ENCODE measurements around the gene RACGAP1. TPM values are rescaled to one million over a fixed set of nuclear protein-coding genes. Genes with fewer than 3 reads are reported as not detected.
A peak's percentile ranks its signal among the peaks of the same experiment; 100 is the strongest.

The RACGAP1 gene
- total and polyA plus RNA-seq, 4 experiments from 2014 or later: 8.5 to 14.7 (median 11.1) TPM

- Histone ChIP-seq H3K9me3 (ENCODE audit: control insufficient read depth in 1 of 2, low read length in 2 of 2) (no peaks in the 10 kb centered on the region), H3K27ac (ENCODE audit: low read depth, low read length) (no peak overlapping the region), H3K36me3 (ENCODE audit: insufficient read depth, low read length) (no peaks in the 10 kb centered on the region), H3K4me1 (ENCODE audit: insufficient read depth, low read length) (peaks cover 24% of the 10 kb centered on the region), H3K27me3 (ENCODE audit: insufficient read depth, low read length) (peaks cover 15% of the 10 kb centered on the region), H3K4me3 (ENCODE audit: low read length in 2 of 2) (no peak overlapping the region)
- DNase-seq: no peak
- no peak overlapping the region for H3K27ac Mint-ChIP-seq
- intact Hi-C loops (cut with micrococcal nuclease): no loop called here
- H3K27me3 Mint-ChIP-seq: peaks cover 40 to 47% of the 10 kb centered on the region in 2 donors
- ChIA-PET POLR2A (ENCODE audit: partially characterized antibody) (no interaction called here), CTCF (ENCODE audit: partially characterized antibody) (interaction anchor here (2.4 to 4.2 kb wide), 3 partner anchors 11 to 92 kb away, joined by 11 to 21 read pairs (median 17); no protein-coding TSS in a partner anchor)
- H3K4me3 Mint-ChIP-seq: peak overlapping the region in 4 of 8 donors; percentile 6 to 77 (median 55)
- H3K9me3 Mint-ChIP-seq: no peaks in the 10 kb centered on the region
- H3K4me1 Mint-ChIP-seq: peaks cover 17 to 37% (median 24%) of the 10 kb centered on the region in 4 donors
- H3K36me3 Mint-ChIP-seq: no peaks in the 10 kb centered on the region
These were observed 34.8 kb upstream of the RACGAP1 start for GRCh38 chr12:50060120-50060468.

GRCh38 chr12:50059440-50060119, 34.3 kb upstream of the RACGAP1 start:
- no peak overlapping the region for H3K27ac ChIP-seq (ENCODE audit: low read depth, low read length)
- intact Hi-C loops (cut with micrococcal nuclease): loop anchor here (5.0 to 10.0 kb wide), 2 partner anchors 195 to 282 kb away; no protein-coding TSS in a partner anchor
- H3K36me3 ChIP-seq (ENCODE audit: insufficient read depth, low read length): no peaks in the 10 kb centered on the region
- peak in 1 of 5 donors; percentile 52 for DNase-seq
- no peak overlapping the region for H3K27ac Mint-ChIP-seq
- peaks cover 15% of the 10 kb centered on the region for H3K27me3 ChIP-seq (ENCODE audit: insufficient read depth, low read length)
- no peaks in the 10 kb centered on the region for H3K36me3 Mint-ChIP-seq
- no peak overlapping the region for H3K4me3 ChIP-seq (ENCODE audit: low read length in 2 of 2)
- no peaks in the 10 kb centered on the region for H3K9me3 Mint-ChIP-seq
- peaks cover 24% of the 10 kb centered on the region for H3K4me1 ChIP-seq (ENCODE audit: insufficient read depth, low read length)
- peaks cover 17 to 37% (median 24%) of the 10 kb centered on the region in 4 donors for H3K4me1 Mint-ChIP-seq
- no peaks in the 10 kb centered on the region for H3K9me3 ChIP-seq (ENCODE audit: control insufficient read depth in 1 of 2, low read length in 2 of 2)
- ChIA-PET CTCF (ENCODE audit: partially characterized antibody) (interaction anchor here (1.5 to 4.2 kb wide), 4 partner anchors 9 to 92 kb away, joined by 4 to 21 read pairs (median 14); no protein-coding TSS in a partner anchor), POLR2A (ENCODE audit: partially characterized antibody) (no interaction called here)
- H3K4me3 Mint-ChIP-seq: peak overlapping the region in 7 of 8 donors; percentile 6 to 77 (median 47)
- peaks cover 40 to 47% of the 10 kb centered on the region in 2 donors for H3K27me3 Mint-ChIP-seq

GRCh38 chr12:50058743-50059312, 33.5 kb upstream of the RACGAP1 start:
- H3K36me3 ChIP-seq (ENCODE audit: insufficient read depth, low read length): no peaks in the 10 kb centered on the region
- no peaks in the 10 kb centered on the region for H3K9me3 Mint-ChIP-seq
- no peaks in the 10 kb centered on the region for H3K36me3 Mint-ChIP-seq
- peak overlapping the region; percentile 50 to 74 (median 58) for H3K4me3 Mint-ChIP-seq
- POLR2A ChIA-PET (ENCODE audit: partially characterized antibody): no interaction called here
- intact Hi-C loops (cut with micrococcal nuclease): loop anchor here (5.0 to 10.0 kb wide), 2 partner anchors 194 to 282 kb away; no protein-coding TSS in a partner anchor
- DNase-seq: no peak
- peaks cover 15% of the 10 kb centered on the region for H3K27me3 ChIP-seq (ENCODE audit: insufficient read depth, low read length)
- H3K9me3 ChIP-seq (ENCODE audit: control insufficient read depth in 1 of 2, low read length in 2 of 2): no peaks in the 10 kb centered on the region
- H3K27me3 Mint-ChIP-seq: peaks cover 36 to 50% of the 10 kb centered on the region in 2 donors
- no peak overlapping the region for H3K27ac Mint-ChIP-seq
- CTCF ChIA-PET (ENCODE audit: partially characterized antibody): interaction anchor here (1.2 to 4.2 kb wide), 5 partner anchors 10 to 91 kb away, joined by 3 to 21 read pairs (median 11); partner anchors contain the start of gene SMARCD1
- H3K4me1 ChIP-seq (ENCODE audit: insufficient read depth, low read length): peaks cover 24% of the 10 kb centered on the region
- peaks cover 17 to 37% (median 24%) of the 10 kb centered on the region in 4 donors for H3K4me1 Mint-ChIP-seq
- H3K4me3 ChIP-seq (ENCODE audit: low read length in 2 of 2): no peak overlapping the region
- H3K27ac ChIP-seq (ENCODE audit: low read depth, low read length): no peak overlapping the region

- H3K27ac Mint-ChIP-seq: no peak overlapping the region
- H3K4me1 Mint-ChIP-seq: peaks cover 17 to 37% (median 24%) of the 10 kb centered on the region in 4 donors
- no peak for DNase-seq
- intact Hi-C loops (cut with micrococcal nuclease): loop anchor here (2.0 to 10.0 kb wide), 3 partner anchors 19 to 281 kb away; no protein-coding TSS in a partner anchor
- peaks cover 37 to 52% of the 10 kb centered on the region in 2 donors for H3K27me3 Mint-ChIP-seq
- peak overlapping the region in 6 of 8 donors; percentile 33 to 74 (median 56) for H3K4me3 Mint-ChIP-seq
- ChIA-PET POLR2A (ENCODE audit: partially characterized antibody) (no interaction called here), CTCF (ENCODE audit: partially characterized antibody) (interaction anchor here (1.2 to 2.9 kb wide), 4 partner anchors 11 to 90 kb away, joined by 3 to 17 read pairs (median 8); partner anchors contain the start of gene SMARCD1)
- no peaks in the 10 kb centered on the region for H3K36me3 Mint-ChIP-seq
- Histone ChIP-seq H3K27me3 (ENCODE audit: insufficient read depth, low read length) (peaks cover 15% of the 10 kb centered on the region), H3K36me3 (ENCODE audit: insufficient read depth, low read length) (no peaks in the 10 kb centered on the region), H3K9me3 (ENCODE audit: control insufficient read depth in 1 of 2, low read length in 2 of 2) (no peaks in the 10 kb centered on the region), H3K4me1 (ENCODE audit: insufficient read depth, low read length) (peaks cover 24% of the 10 kb centered on the region), H3K27ac (ENCODE audit: low read depth, low read length) (no peak overlapping the region), H3K4me3 (ENCODE audit: low read length in 2 of 2) (no peak overlapping the region)
- no peaks in the 10 kb centered on the region for H3K9me3 Mint-ChIP-seq
These were observed 32.8 kb upstream of the RACGAP1 start for GRCh38 chr12:50057896-50058670.

- Histone ChIP-seq H3K27me3 (ENCODE audit: insufficient read depth, low read length) (peaks cover 20% of the 10 kb centered on the region), H3K36me3 (ENCODE audit: insufficient read depth, low read length) (no peaks in the 10 kb centered on the region), H3K27ac (ENCODE audit: low read depth, low read length) (no peak within 1 kb of the TSS), H3K4me3 (ENCODE audit: low read length in 2 of 2) (peak within 1 kb of the TSS; percentile 34 to 52), H3K4me1 (ENCODE audit: insufficient read depth, low read length) (peaks cover 24% of the 10 kb centered on the region), H3K9me3 (ENCODE audit: control insufficient read depth in 1 of 2, low read length in 2 of 2) (no peaks in the 10 kb centered on the region)
- intact Hi-C loops (cut with micrococcal nuclease): loop anchor here (2.0 to 10.0 kb wide), 3 partner anchors 18 to 280 kb away; no protein-coding TSS in a partner anchor
- H3K4me1 Mint-ChIP-seq: peaks cover 17 to 37% (median 24%) of the 10 kb centered on the region in 4 donors
- DNase-seq: peak; percentile 23 to 67 (median 29)
- POLR2A ChIA-PET (ENCODE audit: partially characterized antibody): interaction anchor here (1.8 to 2.0 kb wide), 2 partner anchors 55 to 90 kb away, joined by 4 to 6 read pairs; partner anchors contain the start of gene COX14
- H3K36me3 Mint-ChIP-seq: no peaks in the 10 kb centered on the region
- H3K27ac Mint-ChIP-seq: peak within 1 kb of the TSS in 3 of 7 donors; percentile 7 to 41 (median 30)
- CTCF ChIA-PET (ENCODE audit: partially characterized antibody): interaction anchor here (1.1 to 4.5 kb wide), 10 partner anchors 10 to 190 kb away, joined by 3 to 75 read pairs (median 10); partner anchors contain the start of genes RACGAP1 and SMARCD1
- peak within 1 kb of the TSS; percentile 84 to 94 (median 90) for H3K4me3 Mint-ChIP-seq
- H3K9me3 Mint-ChIP-seq: no peaks in the 10 kb centered on the region
- peaks cover 41 to 57% of the 10 kb centered on the region in 2 donors for H3K27me3 Mint-ChIP-seq
These were observed 31.9 kb upstream of the RACGAP1 start, which contains the start of gene ASIC1 for GRCh38 chr12:50057000-50057841. ASIC1 (plus strand) TSS chr12:50057596; CDS start chr12:50058767, 1,171 bp downstream.

- peak overlapping the region in 1 of 7 donors; percentile 41 for H3K27ac Mint-ChIP-seq
- H3K9me3 Mint-ChIP-seq: no peaks in the 10 kb centered on the region
- ChIA-PET POLR2A (ENCODE audit: partially characterized antibody) (interaction anchor here (1.8 to 2.0 kb wide), 2 partner anchors 55 to 89 kb away, joined by 4 to 6 read pairs; partner anchors contain the start of gene COX14), CTCF (ENCODE audit: partially characterized antibody) (interaction anchor here (0.9 to 4.5 kb wide), 14 partner anchors 10 to 769 kb away, joined by 3 to 75 read pairs (median 7); partner anchors contain the start of gene RACGAP1)
- no peaks in the 10 kb centered on the region for H3K36me3 Mint-ChIP-seq
- peaks cover 22% of the 10 kb centered on the region for H3K27me3 ChIP-seq (ENCODE audit: insufficient read depth, low read length)
- no peaks in the 10 kb centered on the region for H3K9me3 ChIP-seq (ENCODE audit: control insufficient read depth in 1 of 2, low read length in 2 of 2)
- peaks cover 45 to 61% of the 10 kb centered on the region in 2 donors for H3K27me3 Mint-ChIP-seq
- DNase-seq: no peak
- H3K4me1 Mint-ChIP-seq: peaks cover 17 to 37% (median 24%) of the 10 kb centered on the region in 4 donors
- H3K4me1 ChIP-seq (ENCODE audit: insufficient read depth, low read length): peaks cover 24% of the 10 kb centered on the region
- intact Hi-C loops (cut with micrococcal nuclease): loop anchor here (2.0 to 10.0 kb wide), 3 partner anchors 18 to 279 kb away; no protein-coding TSS in a partner anchor
- H3K4me3 ChIP-seq (ENCODE audit: low read length in 2 of 2): peak overlapping the region; percentile 34 to 52
- peak overlapping the region in 7 of 8 donors; percentile 84 to 94 (median 91) for H3K4me3 Mint-ChIP-seq
- no peak overlapping the region for H3K27ac ChIP-seq (ENCODE audit: low read depth, low read length)
- H3K36me3 ChIP-seq (ENCODE audit: insufficient read depth, low read length): no peaks in the 10 kb centered on the region
These were observed 31.3 kb upstream of the RACGAP1 start for GRCh38 chr12:50056639-50056976.
